HG03520 (cell line): ENCODE measurements around the gene YWHAG.
A peak's percentile ranks its signal among the peaks of the same experiment; 100 is the strongest.
"Not testable (repeated sequence)": the region's sequence is repeated elsewhere in the genome, so short reads cannot be mapped to it uniquely, and the experiment has no call there.

ENCODE experiments used
- ATAC-seq: cut with Tn5 transposase; IDR thresholded peaks from one replicate; pipeline ENCODE4 v1.9.1; 2021; ENCODE audit warnings: mild to moderate bottlenecking, moderate library complexity; ENCODE audit not compliant: unreplicated experiment

Gene YWHAG

DNA sequence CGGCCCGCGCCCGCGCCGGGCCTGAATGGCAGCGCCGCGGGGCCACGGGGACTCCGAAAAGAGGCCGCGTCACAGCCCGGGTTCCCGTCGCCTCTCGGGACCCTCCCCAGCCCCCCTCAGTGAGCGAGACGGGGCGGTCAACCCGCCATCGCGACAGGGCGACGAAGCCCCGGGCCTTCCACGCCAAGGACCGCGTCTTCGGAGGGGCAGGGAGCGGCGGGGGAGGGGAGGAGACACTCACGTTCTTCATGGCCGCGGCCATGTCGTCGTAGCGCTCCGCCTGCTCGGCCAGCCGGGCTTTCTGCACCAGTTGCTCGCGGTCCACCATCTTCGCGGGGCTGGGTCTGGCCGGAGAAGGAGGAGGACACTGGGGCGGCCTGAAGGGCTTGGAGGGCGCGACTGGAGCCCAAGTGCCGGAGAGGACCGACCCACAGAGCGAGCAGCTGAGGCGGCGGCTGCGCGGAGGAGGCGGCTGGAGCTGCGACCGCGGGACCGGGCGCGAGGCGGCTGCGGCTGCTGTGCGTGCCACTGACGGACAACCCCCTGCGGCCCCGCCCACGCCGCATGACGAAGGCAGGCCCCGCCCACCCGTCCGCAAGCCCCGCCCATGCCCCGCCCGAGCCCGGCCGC, at the start of gene YWHAG:
YWHAG (minus strand) TSS at position 511 of the 630 bp plus-strand sequence; CDS start at position 328, 183 bp downstream.
- ATAC-seq = peak; percentile 51

DNA sequence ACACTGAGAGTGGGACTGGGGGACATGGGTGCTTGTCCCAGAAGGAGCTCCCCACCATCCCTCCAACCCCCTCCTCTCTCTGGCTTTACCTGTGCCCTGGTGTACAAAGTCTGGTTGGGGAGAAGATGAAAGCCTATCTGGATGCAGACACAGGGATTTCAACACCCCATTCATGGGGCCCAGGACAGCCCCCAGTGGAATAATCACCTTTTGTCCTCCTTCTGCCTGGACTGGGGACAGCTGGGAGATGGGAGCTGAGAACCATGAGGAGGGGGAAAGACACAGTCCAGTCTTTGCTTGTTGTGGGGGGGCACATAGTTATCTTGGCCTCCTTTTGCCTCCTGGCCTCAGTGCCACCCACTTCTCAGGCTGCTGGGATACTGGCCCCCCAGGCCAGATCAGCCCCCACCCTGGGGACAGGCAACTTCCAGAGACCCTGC, 49.4 kb upstream of the YWHAG start:
- ATAC-seq = no peak

DNA sequence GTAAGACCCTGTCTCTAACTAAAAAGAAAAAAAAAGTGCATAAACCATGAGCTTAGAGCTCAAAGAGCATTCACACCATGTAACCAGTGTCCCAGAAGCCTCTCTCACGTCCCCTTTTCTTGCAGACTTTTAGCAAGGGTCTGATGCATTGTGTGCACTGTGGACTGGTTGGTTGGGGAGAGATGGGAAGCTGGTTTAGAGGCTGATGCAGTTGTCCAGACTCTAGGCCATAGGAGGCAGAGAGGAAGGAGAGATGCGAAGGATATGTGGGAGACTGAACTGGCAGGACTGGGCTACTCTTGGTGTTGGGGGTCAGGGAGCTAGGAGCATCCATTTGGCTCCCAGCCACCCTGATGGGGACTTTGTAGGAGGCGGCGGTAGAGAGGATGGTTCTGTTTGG, 48.9 kb upstream of the YWHAG start:
- no peak for ATAC-seq

DNA sequence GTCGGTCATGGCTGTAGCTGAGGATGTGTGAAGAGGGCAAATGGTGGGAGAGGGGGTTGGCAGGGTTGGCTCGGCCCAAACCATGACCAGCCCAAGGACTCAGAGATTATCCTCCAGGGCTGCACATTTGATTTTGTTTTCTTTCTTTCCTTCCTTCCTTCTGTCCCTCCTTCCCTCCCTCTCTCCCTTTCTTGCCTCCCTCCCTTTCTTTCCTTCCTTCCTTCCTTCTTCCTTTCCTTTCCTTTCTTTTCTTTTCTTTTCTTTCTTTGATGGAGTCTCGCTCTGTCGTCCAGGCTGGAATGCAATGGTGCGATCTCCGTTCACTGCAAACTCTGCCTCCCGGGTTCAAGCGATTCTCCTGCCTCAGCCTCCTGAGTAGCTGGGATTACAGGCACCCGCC, 46.9 kb upstream of the YWHAG start:
- ATAC-seq = no peak

DNA sequence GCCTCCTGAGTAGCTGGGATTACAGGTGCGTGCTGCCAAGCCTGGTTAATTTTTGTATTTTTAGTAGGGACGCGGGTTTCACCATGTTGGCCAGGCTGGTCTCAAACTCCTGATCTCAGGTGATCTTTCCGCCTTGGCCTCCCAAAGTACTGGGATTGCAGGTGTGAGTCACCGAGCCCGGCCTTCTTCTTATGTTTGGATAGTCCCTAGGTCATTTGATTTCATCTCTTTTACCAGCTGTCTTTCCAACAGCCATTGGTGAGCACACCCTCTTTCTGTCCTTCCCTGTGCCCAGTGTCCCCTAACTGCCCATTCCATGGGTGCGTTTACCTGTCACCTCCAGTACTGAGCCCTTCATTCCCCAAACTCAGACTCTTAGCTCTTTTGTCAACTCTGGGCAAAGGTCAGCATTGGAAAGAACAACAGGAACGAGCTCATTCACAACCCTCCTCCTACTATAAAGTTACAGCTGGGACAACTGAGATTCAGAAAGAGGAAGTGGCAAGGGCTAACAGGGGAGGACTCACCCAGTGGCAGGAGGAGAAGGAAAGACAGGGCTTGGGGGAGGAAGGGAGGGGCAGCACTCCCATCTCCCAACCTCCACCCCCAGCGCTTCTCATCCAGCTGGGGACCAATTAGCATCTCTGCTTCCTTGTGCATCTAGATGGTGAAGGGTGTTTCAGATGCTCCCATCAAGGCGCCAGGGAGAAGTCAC, 45.1 kb upstream of the YWHAG start:
- no peak for ATAC-seq

DNA sequence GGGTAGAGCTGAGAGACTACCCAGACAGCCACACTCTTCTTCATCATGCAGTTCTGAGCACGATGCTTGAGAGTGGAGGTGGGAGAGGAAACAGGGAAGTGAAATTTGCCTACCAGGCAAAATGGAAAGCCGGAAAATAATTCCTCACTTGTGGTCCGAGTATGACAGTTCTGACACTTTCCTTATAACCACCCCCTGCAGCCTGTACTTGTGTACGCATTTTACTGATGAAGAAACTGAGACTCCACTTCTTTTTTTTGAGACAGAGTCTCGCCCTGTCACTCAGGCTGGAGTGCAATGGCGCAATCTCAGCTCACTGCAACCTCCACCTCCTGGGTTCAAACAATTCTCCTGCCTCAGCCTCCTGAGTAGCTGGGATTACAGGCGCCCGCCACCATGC, 44.3 kb upstream of the YWHAG start:
- ATAC-seq = not testable (repeated sequence)

DNA sequence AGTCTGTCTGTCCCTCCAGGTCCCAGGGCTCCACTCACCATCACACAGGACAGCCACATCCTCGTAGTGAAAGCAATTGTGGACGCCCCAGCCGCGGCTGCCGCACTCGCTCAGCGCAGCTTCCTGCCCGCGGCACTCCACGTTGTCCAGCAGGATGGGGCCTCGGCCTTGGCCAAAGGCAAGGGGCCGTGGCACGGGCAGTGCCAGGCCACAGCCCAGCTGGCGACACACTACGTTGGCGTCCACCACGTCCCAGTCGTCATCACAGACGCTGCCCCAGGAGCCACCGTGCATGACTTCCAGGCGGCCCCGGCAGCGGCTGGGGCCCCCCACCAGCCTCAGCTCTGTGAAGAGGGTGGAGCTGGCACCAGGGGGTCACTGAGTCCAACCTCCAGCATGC, 41.5 kb upstream of the YWHAG start:
- ATAC-seq = no peak

DNA sequence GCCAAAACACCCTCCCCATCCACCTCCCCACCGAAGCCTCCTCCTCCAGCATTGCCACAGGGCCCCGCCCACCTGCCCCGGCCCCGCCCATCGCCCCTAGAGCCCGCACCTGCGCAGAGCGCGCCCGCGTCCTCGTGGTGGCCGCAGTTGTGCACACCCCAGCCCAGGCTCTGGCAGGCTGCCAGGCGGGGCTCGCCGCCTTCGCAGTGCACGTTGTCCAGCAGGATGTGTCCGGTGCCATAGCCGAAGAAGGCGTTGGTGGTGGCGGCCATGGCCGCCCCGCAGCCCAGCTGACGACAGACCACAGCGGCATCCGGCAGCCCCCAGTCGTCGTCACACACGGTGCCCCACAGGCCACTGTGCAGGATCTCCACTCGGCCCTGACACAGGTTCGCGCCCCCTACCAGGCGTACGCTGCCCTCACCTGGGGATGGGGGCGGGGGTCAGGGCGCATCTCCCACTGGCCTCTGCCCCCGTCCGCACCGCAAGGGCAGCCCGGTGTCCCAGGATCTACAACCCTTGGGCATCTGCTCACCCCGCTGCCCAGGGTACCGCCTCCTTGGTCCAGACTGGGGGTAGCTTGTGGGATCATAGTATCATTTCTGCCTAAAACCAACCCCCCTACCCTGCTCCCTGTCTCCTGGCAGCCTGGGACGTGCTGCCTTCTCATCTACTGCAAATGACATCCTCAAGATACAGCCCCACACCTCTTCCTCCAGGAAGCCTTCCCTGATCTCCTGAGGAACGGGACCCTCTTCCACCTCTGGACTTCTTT, 38.8 kb upstream of the YWHAG start:
- ATAC-seq = no peak

DNA sequence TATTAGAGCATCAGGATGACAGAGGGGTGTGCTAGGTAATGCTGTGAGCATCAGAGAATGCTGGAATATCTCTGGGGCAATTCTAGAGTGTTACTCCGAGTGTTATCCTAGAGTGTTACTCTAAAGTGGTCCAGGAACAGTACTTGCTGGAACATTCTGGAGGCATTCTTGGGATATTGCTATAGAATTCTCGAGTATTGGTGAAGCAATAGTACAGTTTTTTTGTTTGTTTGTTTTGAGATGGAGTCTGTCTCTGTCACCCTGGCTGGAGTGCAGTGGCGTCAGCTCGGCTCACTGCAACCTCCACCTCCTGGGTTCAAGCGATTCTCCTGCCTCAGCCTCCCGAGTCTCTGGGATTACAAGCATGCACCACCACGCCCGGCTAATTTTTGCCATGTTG, 38.1 kb upstream of the YWHAG start:
- ATAC-seq = no peak

DNA sequence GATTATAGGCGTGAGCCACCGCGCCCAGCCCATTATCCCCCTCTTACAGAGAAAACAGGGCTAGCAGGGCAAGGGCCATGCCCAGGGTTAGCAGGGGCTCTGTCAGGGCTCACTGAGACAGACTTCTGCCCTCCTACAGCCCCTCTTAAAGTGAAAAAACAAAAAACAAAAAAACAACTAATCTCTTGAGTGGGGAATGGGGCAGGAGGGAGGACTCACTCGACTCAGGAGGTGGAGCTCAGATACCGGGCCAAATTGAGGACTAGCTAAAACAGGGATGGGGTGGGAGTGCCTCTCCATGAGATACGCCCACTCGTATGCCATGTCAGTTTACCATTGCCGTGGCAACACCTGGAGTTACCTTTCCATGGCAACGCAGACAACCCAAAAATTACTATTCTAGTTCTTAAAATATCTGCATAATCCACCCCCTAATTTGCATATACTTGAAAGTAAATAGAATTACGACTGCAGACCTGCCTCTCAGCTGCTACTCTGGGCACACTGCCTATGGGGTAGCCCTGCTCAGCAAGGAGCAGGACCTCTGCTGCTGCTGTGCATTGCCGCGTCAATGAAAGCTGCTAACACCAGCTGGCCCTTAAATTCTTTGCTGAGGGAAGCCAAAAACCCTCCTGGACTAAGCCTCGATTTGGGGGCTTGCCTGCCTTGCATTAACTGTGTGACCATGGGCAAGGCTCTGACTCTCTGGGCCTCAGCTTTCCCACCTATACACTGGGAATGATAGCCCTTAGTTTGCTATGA, 37.4 kb upstream of the YWHAG start:
- no peak for ATAC-seq

DNA sequence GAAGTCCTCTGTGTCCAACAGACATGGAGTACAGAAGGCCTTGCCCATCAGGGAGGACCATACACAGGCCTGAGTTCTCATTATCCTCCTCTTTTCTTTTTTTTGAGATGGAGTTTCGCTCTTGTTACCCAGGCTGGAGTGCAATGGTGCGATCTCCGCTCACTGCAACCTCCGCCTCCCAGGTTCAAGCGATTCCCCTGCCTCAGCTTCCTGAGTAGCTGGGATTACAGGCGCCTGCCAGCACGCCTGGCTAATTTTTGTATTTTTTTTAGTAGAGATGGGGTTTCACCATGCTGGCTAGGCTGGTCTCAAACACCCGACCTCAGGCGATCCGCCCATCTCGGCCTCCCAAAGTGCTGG, 36.8 kb upstream of the YWHAG start:
- ATAC-seq = not testable (repeated sequence)

DNA sequence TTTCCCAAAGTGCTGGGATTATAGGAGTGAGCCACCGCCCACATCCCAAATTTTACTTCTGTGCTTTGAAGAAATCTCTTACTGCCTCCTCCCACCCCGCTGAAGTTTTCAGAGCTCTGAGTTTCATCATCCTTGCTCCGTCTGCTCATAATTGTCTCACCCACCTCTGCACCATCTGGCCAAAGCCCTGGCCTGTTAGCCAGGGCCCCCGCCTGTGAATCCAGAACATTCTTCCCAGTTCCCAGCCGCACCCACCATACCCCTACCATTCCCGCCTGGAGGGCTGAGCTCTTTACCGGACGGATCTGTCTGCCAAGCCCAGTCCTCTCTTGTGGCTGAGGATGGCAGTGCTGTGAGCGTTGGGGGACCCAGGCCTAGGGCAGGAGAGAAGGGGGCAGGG, 36.2 kb upstream of the YWHAG start:
- no peak for ATAC-seq

DNA sequence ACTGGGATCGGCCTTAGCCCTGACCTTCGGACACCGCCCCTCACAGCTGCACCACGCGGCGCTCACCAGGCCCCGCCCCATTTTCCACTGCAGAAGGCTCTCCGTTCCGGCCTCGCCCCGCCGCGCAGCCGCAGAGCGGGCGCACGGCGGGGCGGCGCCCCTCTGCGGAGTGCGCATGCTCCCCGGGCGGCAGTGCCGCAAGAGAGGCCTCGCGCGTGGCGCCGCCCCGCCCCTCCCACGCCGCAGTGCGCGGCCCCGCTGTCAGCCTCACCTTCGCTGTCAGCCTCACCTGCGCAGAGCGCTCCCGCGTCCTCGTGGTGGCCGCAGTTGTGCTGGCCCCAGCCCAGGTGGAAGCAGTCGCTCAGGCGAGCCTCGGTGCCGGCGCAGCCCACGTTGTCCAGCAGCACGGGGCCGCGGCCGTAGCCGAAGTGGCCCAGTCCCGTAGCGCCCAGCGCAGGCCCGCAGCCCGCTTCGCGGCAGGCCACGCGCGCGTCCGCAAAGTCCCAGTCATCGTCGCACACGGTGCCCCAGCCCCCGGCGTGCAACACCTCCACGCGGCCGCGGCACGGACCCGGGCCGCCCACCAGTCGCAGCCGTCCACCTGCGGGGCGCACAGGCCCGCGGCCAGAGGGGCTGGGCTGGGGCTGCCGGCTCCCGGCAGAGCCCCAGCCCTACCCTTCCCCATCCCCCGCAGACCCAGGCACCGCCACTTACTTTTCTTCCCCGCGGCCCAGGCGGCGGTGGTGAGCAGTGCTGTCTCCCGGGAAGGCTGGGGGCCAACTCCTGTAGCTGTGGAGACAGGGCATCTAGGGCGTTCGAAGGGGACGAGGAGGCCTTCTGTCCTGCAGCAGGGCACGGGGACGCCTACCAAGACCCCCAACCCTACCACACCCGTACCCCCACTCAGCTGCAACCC, 34.6 kb upstream of the YWHAG start:
- peak; percentile 82 for ATAC-seq

DNA sequence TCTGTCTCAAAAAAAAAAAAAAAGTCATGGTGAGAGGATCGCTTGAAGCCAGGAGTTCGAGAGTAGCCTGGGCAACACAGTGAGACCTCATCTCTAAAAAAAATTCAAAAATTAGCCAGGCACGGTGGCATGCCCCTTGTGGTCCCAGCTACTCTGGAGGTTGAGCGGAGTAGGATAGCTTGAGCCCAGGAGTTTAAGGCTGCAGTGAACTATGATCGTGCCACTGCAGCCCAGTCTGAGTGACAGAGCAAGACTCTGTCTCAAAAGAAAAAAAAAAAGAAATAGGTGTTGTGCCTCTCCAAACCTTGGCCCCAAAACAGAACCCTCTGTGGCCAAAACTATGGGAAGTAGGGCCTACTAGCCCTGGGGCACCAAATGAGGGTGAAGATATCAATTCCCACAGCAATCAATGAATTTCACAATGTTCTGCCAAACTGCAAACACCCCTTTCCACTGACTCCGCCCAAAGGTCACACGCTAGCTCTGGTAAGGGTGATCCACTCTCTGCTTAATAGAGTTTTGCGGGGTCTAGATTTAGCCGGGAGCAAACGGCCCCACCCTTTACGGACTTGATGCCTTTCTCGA, 33.8 kb upstream of the YWHAG start:
- ATAC-seq = no peak

DNA sequence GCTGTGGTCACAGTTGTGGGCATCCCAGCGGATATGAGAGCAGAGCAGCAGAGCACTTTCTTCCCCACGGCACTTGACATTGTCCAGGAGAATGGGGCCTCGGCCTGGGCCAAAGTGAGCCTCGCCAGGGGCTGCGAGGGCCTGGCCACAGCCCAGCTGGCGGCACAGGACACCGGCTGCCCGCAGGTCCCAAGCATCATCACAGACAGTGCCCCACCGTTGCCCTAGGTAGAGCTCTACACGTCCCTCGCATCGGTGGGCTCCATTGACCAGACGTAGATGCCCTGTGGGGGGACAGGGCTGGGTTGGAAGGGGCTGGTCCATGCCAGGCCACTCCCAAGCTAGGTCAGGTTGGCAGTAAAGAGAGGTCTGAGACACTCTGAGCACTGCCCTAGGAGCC, 31.3 kb upstream of the YWHAG start:
- ATAC-seq = no peak

DNA sequence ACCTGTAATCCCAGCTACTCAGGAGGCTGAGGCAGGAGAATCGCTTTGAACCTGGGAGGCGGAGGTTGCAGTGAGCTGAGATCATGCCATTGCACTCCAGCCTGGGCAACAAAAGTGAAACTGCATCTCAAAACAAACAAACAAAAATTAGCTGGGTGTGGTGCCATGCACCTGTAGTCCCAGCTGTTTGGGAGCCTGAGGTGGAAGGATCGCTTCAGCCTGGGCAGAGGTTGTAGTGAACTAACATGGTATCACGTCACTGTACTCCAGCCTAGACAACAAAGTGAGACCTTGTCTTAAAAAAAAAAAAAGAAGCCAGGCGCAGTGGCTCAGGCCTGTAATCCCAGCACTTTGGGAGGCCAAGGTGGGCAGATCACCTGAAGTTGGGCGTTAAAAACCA, 29.0 kb upstream of the YWHAG start:
- not testable (repeated sequence) for ATAC-seq

DNA sequence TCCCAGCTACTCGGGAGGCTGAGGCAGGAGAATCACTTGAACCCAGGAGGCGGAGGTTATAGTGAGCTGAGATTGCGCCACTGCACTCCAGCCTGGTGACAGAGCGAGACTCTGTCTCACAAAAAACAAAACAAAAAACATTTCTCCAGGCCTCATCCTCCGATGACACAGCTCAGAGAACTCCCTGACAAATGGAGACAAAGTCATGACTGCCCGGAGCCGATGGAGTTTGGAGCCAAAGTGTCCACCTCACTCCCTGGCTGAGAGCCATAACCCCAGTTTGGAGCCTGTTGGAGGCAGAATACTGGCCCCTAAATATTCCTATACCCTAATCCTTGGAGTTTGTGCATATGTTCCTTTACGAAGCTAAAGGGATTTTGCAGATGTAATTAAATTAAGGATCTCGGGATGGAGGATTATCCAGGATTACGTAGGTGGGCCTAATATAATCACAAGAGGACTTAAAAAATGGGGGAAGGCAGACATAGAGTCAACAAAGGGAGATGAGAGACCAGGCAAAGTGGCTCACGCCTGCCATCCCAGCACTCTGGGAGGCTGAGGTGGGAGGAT, 28.0 kb upstream of the YWHAG start:
- ATAC-seq = no peak

DNA sequence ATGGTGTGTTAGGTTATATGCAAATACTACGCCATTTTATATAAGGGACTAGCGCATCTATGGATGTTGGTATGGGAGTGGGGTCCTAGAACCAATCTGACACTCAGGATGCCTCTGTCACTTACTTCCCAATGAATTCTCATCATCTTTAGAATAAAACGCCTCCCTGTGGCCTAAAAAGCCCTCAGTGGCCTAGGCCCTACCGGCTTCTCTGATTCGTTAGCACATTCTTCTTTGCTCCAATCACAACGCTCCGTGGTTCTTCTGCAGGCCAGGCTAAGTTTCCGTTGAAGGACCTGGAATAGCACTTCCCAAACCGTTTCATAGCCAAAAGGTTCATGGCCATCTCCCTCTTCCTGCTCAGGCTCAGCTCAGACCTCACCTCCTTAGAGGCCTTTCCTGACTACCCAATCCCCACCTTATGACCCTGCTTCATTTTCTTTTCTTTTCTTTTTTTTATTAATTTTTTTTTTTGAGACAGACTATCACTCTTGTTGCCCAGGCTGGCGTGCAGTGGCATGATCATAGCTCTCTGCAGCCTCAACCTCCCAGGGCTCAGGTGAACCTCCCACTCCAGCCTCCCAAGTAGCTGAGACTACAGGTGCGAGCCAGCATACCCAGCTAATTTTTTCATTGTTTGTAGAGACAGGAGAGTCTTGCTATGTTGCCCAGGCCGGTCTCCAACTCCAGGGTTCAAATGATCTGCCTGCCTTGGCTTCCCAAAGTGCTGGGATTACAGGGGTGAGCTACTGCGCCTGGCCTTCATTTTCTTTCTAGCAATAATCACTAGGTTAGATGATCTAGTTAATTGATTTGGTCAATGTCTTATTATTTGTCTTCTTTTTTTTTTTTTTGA, 24.5 kb upstream of the YWHAG start:
- ATAC-seq = no peak

DNA sequence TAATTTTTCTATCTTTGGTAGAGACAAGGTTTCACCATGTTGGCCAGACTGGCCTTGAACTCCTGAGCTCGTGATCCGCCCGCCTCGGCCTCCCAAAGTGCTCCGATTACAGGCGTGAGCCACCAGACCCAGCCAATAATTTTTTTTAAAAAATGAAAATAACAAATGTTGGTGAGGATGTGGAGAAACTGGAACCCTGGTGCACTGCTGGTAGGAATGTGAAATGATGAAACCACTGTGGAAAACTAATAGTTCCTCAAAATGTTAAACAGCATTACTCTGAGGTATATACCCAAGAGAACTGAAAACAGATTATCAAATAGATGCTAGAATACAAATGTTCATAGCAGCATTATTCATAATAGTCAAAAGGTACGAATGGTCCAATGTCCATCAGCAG, 23.0 kb upstream of the YWHAG start:
- ATAC-seq = no peak
